H9 (cell line): ENCODE measurements around the gene NR2F1-AS1. TPM values are rescaled to one million over a fixed set of nuclear protein-coding genes. Genes with fewer than 3 reads are reported as not detected.

ENCODE experiments used
- DNase-seq: peaks from one replicate; pipeline ENCODE4 v3.0.0-alpha.2; 2017
- H2AFZ ChIP-seq: one replicate; pipeline ENCODE4 v1.6.1; 2013; ENCODE audit warnings: mild to moderate bottlenecking, low read length, control low read depth, moderate library complexity
- H2AK5ac ChIP-seq: 2 replicates; pipeline ENCODE4 v1.6.1; 2013; ENCODE audit warnings: low read length, control low read depth, mixed read lengths; ENCODE audit not compliant: insufficient read length
- H2BK120ac ChIP-seq: one replicate; pipeline ENCODE4 v1.6.1; 2013; ENCODE audit warnings: low read depth, mild to moderate bottlenecking, low read length, control low read depth, inconsistent platforms; ENCODE audit not compliant: poor library complexity, severe bottlenecking
- H2BK12ac ChIP-seq: 2 replicates; pipeline ENCODE4 v1.6.1; 2013; ENCODE audit warnings: low read length, control low read depth, mixed read lengths, low read depth; ENCODE audit not compliant: insufficient read length
- H2BK15ac ChIP-seq: 2 replicates; pipeline ENCODE4 v1.6.1; 2013; ENCODE audit warnings: low read depth, low read length, control low read depth
- H2BK20ac ChIP-seq: one replicate; pipeline ENCODE4 v1.6.1; 2013; ENCODE audit warnings: low read depth, mild to moderate bottlenecking, low read length, control low read depth, inconsistent platforms; ENCODE audit not compliant: poor library complexity, severe bottlenecking
- H2BK5ac ChIP-seq: 2 replicates; pipeline ENCODE4 v1.6.1; 2013; ENCODE audit warnings: low read length, control low read depth, mixed read lengths; ENCODE audit not compliant: insufficient read length
- H3K14ac ChIP-seq: 2 replicates; pipeline ENCODE4 v1.6.1; 2013; ENCODE audit warnings: low read length, control low read depth; ENCODE audit not compliant: insufficient read depth
- H3K18ac ChIP-seq: 2 replicates; pipeline ENCODE4 v1.6.1; 2013; ENCODE audit warnings: low read depth, mild to moderate bottlenecking, mixed read lengths, low read length, control low read depth; ENCODE audit not compliant: insufficient read length
- H3K23ac ChIP-seq: 2 replicates; pipeline ENCODE4 v1.6.1; 2013; ENCODE audit warnings: low read length, control low read depth, mixed read lengths, low read depth; ENCODE audit not compliant: insufficient read length
- H3K23me2 ChIP-seq: 2 replicates; pipeline ENCODE4 v1.6.1; 2013; ENCODE audit warnings: low read depth, mild to moderate bottlenecking, mixed read lengths, low read length, control low read depth; ENCODE audit not compliant: insufficient read length, poor library complexity, severe bottlenecking
- H3K27ac ChIP-seq: 2 replicates; pipeline ENCODE4 v1.5.1; 2013; ENCODE audit warnings: low read length, control low read depth, mixed read lengths, low read depth; ENCODE audit not compliant: insufficient read length
- H3K27me3 ChIP-seq: 2 replicates; pipeline ENCODE4 v1.6.1; 2013; ENCODE audit warnings: low read length, control low read depth, inconsistent platforms; ENCODE audit not compliant: insufficient read depth
- H3K4ac ChIP-seq: 2 replicates; pipeline ENCODE4 v1.6.1; 2013; ENCODE audit warnings: low read depth, mild to moderate bottlenecking, control low read depth, inconsistent platforms, low read length, moderate library complexity
- H3K4me1 ChIP-seq: 2 replicates; pipeline ENCODE4 v1.6.1; 2013; ENCODE audit warnings: low read length, control low read depth, inconsistent platforms; ENCODE audit not compliant: insufficient read depth
- H3K4me2 ChIP-seq: 2 replicates; pipeline ENCODE4 v1.6.1; 2013; ENCODE audit warnings: low read length, control low read depth, mixed read lengths; ENCODE audit not compliant: insufficient read length, insufficient read depth
- H3K56ac ChIP-seq: 2 replicates; pipeline ENCODE4 v1.6.1; 2013; ENCODE audit warnings: low read depth, mild to moderate bottlenecking, mixed read lengths, low read length, control low read depth; ENCODE audit not compliant: insufficient read length
- H3K79me1 ChIP-seq: 2 replicates; pipeline ENCODE4 v1.6.1; 2013; ENCODE audit warnings: low read depth, mild to moderate bottlenecking, moderate library complexity, low read length, control low read depth, inconsistent platforms; ENCODE audit not compliant: insufficient read depth, poor library complexity, severe bottlenecking
- H3K79me2 ChIP-seq: 2 replicates; pipeline ENCODE4 v1.6.1; 2013; ENCODE audit warnings: low read length, control low read depth, inconsistent platforms; ENCODE audit not compliant: insufficient read depth
- H3K9ac ChIP-seq: 2 replicates; pipeline ENCODE4 v1.6.1; 2013; ENCODE audit warnings: low read length, control low read depth, mixed read lengths; ENCODE audit not compliant: insufficient read length; ENCODE audit errors: extremely low read depth
- H3K9me3 ChIP-seq: one replicate; pipeline ENCODE4 v1.6.1; 2013; ENCODE audit warnings: low read depth, low read length, inconsistent platforms; ENCODE audit not compliant: control insufficient read depth
- H3T11ph ChIP-seq: one replicate; pipeline ENCODE4 v1.6.1; 2013; ENCODE audit warnings: mild to moderate bottlenecking, low read length, control low read depth, inconsistent platforms
- H4K20me1 ChIP-seq: one replicate; pipeline ENCODE4 v1.6.1; 2013; ENCODE audit not compliant: control insufficient read depth, insufficient read length, insufficient read depth
- H4K5ac ChIP-seq: 2 replicates; pipeline ENCODE4 v1.6.1; 2013; ENCODE audit warnings: low read depth, mild to moderate bottlenecking, mixed read lengths, low read length, control low read depth; ENCODE audit not compliant: insufficient read length
- H4K8ac ChIP-seq: replicated peaks from 2 replicates; pipeline ENCODE4 v1.6.1; 2013; ENCODE audit warnings: low read length, control low read depth, mixed read lengths, low read depth; ENCODE audit not compliant: insufficient read length
- H4K91ac ChIP-seq: 2 replicates; pipeline ENCODE4 v1.6.1; 2013; ENCODE audit warnings: low read depth, mild to moderate bottlenecking, moderate library complexity, mixed read lengths, low read length, control low read depth; ENCODE audit not compliant: insufficient read length
- H3K27ac Mint-ChIP-seq, 3 experiments: 2 replicates in 2 of 3; 3 replicates in 1 of 3; pipeline ENCODE4 v1.8.0; 2020 to 2021; ENCODE audit warnings: mixed read lengths in 3 of 3, mild to moderate bottlenecking in 1 of 3, moderate library complexity in 1 of 3
- H3K27me3 Mint-ChIP-seq: 2 replicates; pipeline ENCODE4 v1.8.0; 2021; ENCODE audit warnings: low read depth, mild to moderate bottlenecking, moderate library complexity, mixed read lengths
- H3K36me3 Mint-ChIP-seq, 3 experiments: 2 replicates in 2 of 3; 3 replicates in 1 of 3; pipeline ENCODE4 v1.8.0; 2020 to 2021; ENCODE audit warnings: low read depth in 3 of 3, mixed read lengths in 3 of 3; ENCODE audit not compliant: insufficient read depth in 1 of 3
- H3K4me1 Mint-ChIP-seq, 2 experiments: 2 replicates each; pipeline ENCODE4 v1.8.0; 2020; ENCODE audit warnings: mixed read lengths in 2 of 2
- H3K4me3 Mint-ChIP-seq, 2 experiments: 2 replicates in 1 of 2; 3 replicates in 1 of 2; pipeline ENCODE4 v1.8.0; 2020 to 2021; ENCODE audit warnings: mild to moderate bottlenecking in 2 of 2, mixed read lengths in 2 of 2, moderate library complexity in 1 of 2
- H3K9me3 Mint-ChIP-seq, 2 experiments: 2 replicates in 1 of 2; 3 replicates in 1 of 2; pipeline ENCODE4 v1.8.0; 2020; ENCODE audit warnings: mild to moderate bottlenecking in 2 of 2, mixed read lengths in 2 of 2, moderate library complexity in 1 of 2
- CTCF ChIP-seq: fragments of 200-600 bp; sonication (generic); conservative IDR thresholded peaks from 3 replicates; pipeline ENCODE4 v1.8.0; 2021; ENCODE audit warnings: antibody characterized with exemption, mild to moderate bottlenecking
- WGBS: extraction: QIAGEN DNeasy Blood & Tissue Kit; methylation state at CpG from one replicate; pipeline ENCODE4 v1.1.7; 2013; ENCODE audit warnings: missing lambda C conversion rate, low lambda C conversion rate, mixed read lengths; ENCODE audit not compliant: insufficient read length; ENCODE audit errors: extremely low coverage; 5-methylcytosine and 5-hydroxymethylcytosine counted together
- total RNA-seq: library from RNA; stranded (reverse); gene quantifications from 2 replicates; pipeline ENCODE4 v1.2.1, GENCODE V29; 2021

NR2F1-AS1 gene
- total RNA-seq, 1 experiment from 2014 or later = 1.9 TPM

GRCh38 chr5:93461756-93462155 lies 119.3 kb downstream of the NR2F1-AS1 start:
- no peak overlapping the region for H3K9ac ChIP-seq
- Mint-ChIP-seq H3K36me3 (peaks cover 29 to 48% (median 36%) of the 10 kb centered on the region in 3 experiments), H3K27ac (no peak overlapping the region), H3K4me1 (peaks cover 6 to 8% of the 10 kb centered on the region in 2 experiments), H3K4me3 (no peak overlapping the region), H3K9me3 (peaks cover 51 to 57% of the 10 kb centered on the region in 2 experiments), H3K27me3 (no peaks in the 10 kb centered on the region; the same call in 1 of the 2 replicates)
- no CpG with 5 or more reads among the region's 1 CpG for WGBS
- no peak overlapping the region for H4K5ac ChIP-seq
- no peaks in the 10 kb centered on the region for H3K9me3 ChIP-seq
- H3K4ac ChIP-seq = no peak overlapping the region
- no peak overlapping the region for H2BK5ac ChIP-seq
- H2BK20ac ChIP-seq = no peak overlapping the region
- no peak overlapping the region for H3K18ac ChIP-seq
- H3K27ac ChIP-seq = no peak overlapping the region
- TF ChIP-seq CTCF = no peak
- H3K56ac ChIP-seq = no peak overlapping the region
- no peak overlapping the region for H2BK12ac ChIP-seq
- H4K20me1 ChIP-seq = no peaks in the 10 kb centered on the region
- no peak overlapping the region for H4K91ac ChIP-seq
- no peak overlapping the region for H2BK15ac ChIP-seq
- peaks cover 1% of the 10 kb centered on the region; the same call in 1 of the 2 replicates for H3K4me1 ChIP-seq
- no peaks in the 10 kb centered on the region for H3K23me2 ChIP-seq
- H3K79me2 ChIP-seq = no peaks in the 10 kb centered on the region
- DNase-seq = no peak
- no peak overlapping the region for H3K14ac ChIP-seq
- no peak overlapping the region for H2BK120ac ChIP-seq
- H3T11ph ChIP-seq = no peak overlapping the region
- no peak overlapping the region for H3K4me2 ChIP-seq
- no peak overlapping the region for H4K8ac ChIP-seq
- H3K23ac ChIP-seq = no peak overlapping the region
- H2AFZ ChIP-seq = no peak overlapping the region
- H3K79me1 ChIP-seq = no peaks in the 10 kb centered on the region
- H3K27me3 ChIP-seq = no peaks in the 10 kb centered on the region
- H2AK5ac ChIP-seq = no peak overlapping the region
